HG03045 (cell line): ENCODE data around the gene SCAF1.

Experiments used
- ATAC-seq: cut with Tn5 transposase; IDR thresholded peaks from one replicate; pipeline ENCODE4 v1.9.1; 2021; ENCODE audit warnings: mild to moderate bottlenecking, moderate library complexity; ENCODE audit not compliant: unreplicated experiment

SCAF1 gene

GRCh38 chr19:49645592-49645991, 3.6 kb downstream of the SCAF1 start:
- ATAC-seq = no peak

- ATAC-seq = no peak
Measured at GRCh38 chr19:49645995-49646394, 4.0 kb downstream of the SCAF1 start.

GRCh38 chr19:49646586-49646985, 4.6 kb downstream of the SCAF1 start:
- no peak for ATAC-seq

GRCh38 chr19:49651029-49651819, 9.2 kb downstream of the SCAF1 start:
- ATAC-seq = no peak

GRCh38 chr19:49651820-49652550, 10.0 kb downstream of the SCAF1 start:
- no peak for ATAC-seq

- ATAC-seq = no peak
Measured at GRCh38 chr19:49652551-49653465, 10.8 kb downstream of the SCAF1 start.

- ATAC-seq = no peak
Measured at GRCh38 chr19:49653466-49653806, 11.4 kb downstream of the SCAF1 start.

GRCh38 chr19:49654581-49654980, 12.6 kb downstream of the SCAF1 start:
- ATAC-seq = no peak

GRCh38 chr19:49655570-49656455, 13.8 kb downstream of the SCAF1 start:
- no peak for ATAC-seq

GRCh38 chr19:49656456-49657109, 14.6 kb downstream of the SCAF1 start:
- no peak for ATAC-seq

- ATAC-seq = no peak
Measured at GRCh38 chr19:49657493-49658138, 15.6 kb downstream of the SCAF1 start.

- ATAC-seq = no peak
Measured at GRCh38 chr19:49658139-49658517, 16.1 kb downstream of the SCAF1 start.

- no peak for ATAC-seq
Measured at GRCh38 chr19:49658566-49659442, 16.8 kb downstream of the SCAF1 start.

GRCh38 chr19:49660338-49660961, 18.4 kb downstream of the SCAF1 start:
- ATAC-seq = no peak

GRCh38 chr19:49662011-49662410, 20.0 kb downstream of the SCAF1 start:
- ATAC-seq = no peak

- ATAC-seq = no peak
Measured at GRCh38 chr19:49663224-49663623, 21.2 kb downstream of the SCAF1 start.

GRCh38 chr19:49664171-49665035, 22.4 kb downstream of the SCAF1 start:
- ATAC-seq = no peak
